ENCODE measurements around the gene METAP2. TPM values are rescaled to one million over a fixed set of nuclear protein-coding genes. Genes with fewer than 3 reads are reported as not detected.
"Not testable (repeated sequence)": the region's sequence is repeated elsewhere in the genome, so short reads cannot be mapped to it uniquely, and the experiment has no call there.

Gene METAP2
- total RNA-seq, 2 donors from 2014 or later: 49.5 to 53.8 TPM

DNA sequence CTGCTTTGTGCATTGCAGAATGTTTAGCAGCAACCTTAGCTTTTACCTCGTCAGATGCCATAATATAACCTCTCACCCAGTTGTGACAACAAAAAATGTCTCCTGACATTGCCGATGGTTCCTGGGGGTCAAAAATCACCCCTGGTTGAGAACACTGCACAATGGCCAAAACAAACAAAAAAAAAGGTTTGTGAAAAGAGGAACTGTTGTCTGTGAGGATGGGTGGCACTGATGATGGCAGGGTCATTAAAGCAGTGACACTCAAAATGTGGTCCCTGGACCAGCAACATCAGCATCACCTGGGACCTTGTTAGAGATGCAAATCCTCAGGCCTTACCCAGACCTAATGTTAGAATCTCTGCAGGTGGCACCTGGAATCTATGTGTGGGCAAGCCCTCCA lies 36.4 kb upstream of the METAP2 start:
- TF ChIP-seq, protein P1, sequence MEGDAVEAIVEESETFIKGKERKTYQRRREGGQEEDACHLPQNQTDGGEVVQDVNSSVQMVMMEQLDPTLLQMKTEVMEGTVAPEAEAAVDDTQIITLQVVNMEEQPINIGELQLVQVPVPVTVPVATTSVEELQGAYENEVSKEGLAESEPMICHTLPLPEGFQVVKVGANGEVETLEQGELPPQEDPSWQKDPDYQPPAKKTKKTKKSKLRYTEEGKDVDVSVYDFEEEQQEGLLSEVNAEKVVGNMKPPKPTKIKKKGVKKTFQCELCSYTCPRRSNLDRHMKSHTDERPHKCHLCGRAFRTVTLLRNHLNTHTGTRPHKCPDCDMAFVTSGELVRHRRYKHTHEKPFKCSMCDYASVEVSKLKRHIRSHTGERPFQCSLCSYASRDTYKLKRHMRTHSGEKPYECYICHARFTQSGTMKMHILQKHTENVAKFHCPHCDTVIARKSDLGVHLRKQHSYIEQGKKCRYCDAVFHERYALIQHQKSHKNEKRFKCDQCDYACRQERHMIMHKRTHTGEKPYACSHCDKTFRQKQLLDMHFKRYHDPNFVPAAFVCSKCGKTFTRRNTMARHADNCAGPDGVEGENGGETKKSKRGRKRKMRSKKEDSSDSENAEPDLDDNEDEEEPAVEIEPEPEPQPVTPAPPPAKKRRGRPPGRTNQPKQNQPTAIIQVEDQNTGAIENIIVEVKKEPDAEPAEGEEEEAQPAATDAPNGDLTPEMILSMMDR (IDR thresholded peaks at IDR 0.05): no peak
- Histone ChIP-seq H3K4me3 (no peak overlapping the region), H3K36me3 (no peaks in the 10 kb centered on the region), H3K27ac (no peak overlapping the region), H3K9ac (ENCODE audit: low read depth in 2 of 2, low read length in 2 of 2) (no peak overlapping the region), H3K4me1 (no peaks in the 10 kb centered on the region), H3K9me3 (no peaks in the 10 kb centered on the region), H3K27me3 (no peaks in the 10 kb centered on the region)
- intact Hi-C loops (cut with DNase I): no loop called here
- no peak for DNase-seq

DNA sequence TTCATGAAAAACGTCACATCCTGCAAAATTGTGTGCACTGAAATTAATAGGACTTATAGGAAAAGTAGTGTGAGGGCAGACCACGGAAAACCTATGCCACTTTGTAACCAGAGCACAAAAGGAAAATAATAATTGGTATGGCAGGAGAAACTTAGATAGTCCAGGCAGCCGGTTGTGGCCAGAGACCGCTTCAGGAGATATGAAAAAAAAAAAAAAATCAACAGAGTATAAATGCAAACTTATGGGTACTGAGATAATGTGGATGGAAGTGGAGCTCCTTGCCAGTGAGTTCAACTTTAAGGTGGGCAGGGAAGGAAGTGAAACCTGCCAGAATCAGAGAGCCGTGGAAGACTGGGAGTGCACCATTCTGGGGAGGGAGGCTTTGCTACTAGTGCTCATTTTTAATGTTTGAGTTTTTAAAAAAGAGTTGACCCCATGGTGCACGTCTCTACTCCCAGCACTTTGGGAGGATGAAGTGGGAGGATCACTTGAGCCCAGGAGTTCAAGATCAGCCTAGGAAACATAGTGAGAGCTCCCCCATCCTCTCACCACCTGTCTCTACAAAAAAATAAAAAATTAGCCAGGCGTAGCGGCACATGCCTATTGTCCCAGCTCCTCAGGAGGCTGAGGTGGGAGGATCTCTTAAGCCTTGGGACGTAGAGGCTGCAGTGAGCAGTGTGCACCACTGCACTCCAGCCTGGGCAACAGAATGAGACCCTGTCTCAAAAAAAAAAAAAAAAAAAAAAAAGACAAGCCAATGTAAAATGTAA lies 34.3 kb upstream of the METAP2 start:
- H3K9me3 ChIP-seq: no peaks in the 10 kb centered on the region
- H3K4me3 ChIP-seq: no peak overlapping the region
- intact Hi-C loops (cut with DNase I): no loop called here
- no peaks in the 10 kb centered on the region for H3K27me3 ChIP-seq
- no peak overlapping the region for H3K9ac ChIP-seq (ENCODE audit: low read depth in 2 of 2, low read length in 2 of 2)
- H3K4me1 ChIP-seq: no peaks in the 10 kb centered on the region
- TF ChIP-seq, protein P1 (IDR thresholded peaks at IDR 0.05): no peak
- H3K36me3 ChIP-seq: no peaks in the 10 kb centered on the region
- H3K27ac ChIP-seq: no peak overlapping the region
- no peak for DNase-seq

DNA sequence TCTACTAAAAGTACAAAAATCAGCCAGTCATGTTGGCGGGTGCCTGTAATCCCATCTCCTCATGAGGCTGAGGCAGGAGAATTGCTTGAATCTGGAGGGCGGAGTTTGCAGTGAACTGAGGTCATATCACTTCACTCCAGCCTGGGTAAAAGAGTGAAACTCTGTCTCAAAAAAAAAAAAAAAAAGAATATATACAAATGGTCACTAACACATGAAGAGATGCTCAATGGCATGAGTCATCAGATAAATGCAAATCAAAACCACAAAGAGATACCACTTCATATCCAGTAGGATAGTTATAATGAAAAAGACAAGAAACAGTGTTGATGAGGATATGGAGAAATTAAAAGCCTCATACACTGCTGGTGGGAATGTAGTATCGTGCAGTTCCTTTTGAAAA lies 33.6 kb upstream of the METAP2 start:
- no peak overlapping the region for H3K27ac ChIP-seq
- DNase-seq: no peak
- H3K9me3 ChIP-seq: no peaks in the 10 kb centered on the region
- no peaks in the 10 kb centered on the region for H3K27me3 ChIP-seq
- no peaks in the 10 kb centered on the region for H3K36me3 ChIP-seq
- H3K4me1 ChIP-seq: no peaks in the 10 kb centered on the region
- no peak overlapping the region for H3K4me3 ChIP-seq
- intact Hi-C loops (cut with DNase I): no loop called here
- no peak overlapping the region for H3K9ac ChIP-seq (ENCODE audit: low read depth in 2 of 2, low read length in 2 of 2)
- TF ChIP-seq, protein P1 (IDR thresholded peaks at IDR 0.05): no peak

DNA sequence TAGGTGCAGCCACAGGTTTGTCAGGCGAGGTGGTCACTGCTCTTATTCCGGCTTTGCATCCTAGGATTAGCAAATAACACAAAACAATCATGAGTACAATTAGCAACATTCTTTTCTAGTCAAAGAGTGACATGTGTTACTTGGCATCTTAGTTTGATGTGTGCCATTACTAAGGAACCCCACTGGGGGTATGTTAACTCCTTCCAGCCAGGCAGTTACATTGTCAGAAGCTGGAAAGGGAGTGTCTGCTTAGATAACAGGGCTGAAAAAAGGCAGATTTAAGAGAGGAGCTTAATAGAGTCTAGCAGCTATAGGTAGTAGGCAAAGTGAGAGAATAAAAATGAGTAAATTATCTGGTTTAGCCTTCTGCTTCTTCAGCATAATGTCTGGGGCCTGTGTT lies 30.5 kb upstream of the METAP2 start:
- intact Hi-C loops (cut with DNase I): no loop called here
- TF ChIP-seq, protein P1 (IDR thresholded peaks at IDR 0.05): no peak
- Histone ChIP-seq H3K36me3 (no peaks in the 10 kb centered on the region), H3K4me3 (no peak overlapping the region), H3K9ac (ENCODE audit: low read depth in 2 of 2, low read length in 2 of 2) (no peak overlapping the region), H3K9me3 (no peaks in the 10 kb centered on the region), H3K27me3 (no peaks in the 10 kb centered on the region), H3K4me1 (peaks cover 8% of the 10 kb centered on the region), H3K27ac (no peak overlapping the region)
- DNase-seq: no peak

DNA sequence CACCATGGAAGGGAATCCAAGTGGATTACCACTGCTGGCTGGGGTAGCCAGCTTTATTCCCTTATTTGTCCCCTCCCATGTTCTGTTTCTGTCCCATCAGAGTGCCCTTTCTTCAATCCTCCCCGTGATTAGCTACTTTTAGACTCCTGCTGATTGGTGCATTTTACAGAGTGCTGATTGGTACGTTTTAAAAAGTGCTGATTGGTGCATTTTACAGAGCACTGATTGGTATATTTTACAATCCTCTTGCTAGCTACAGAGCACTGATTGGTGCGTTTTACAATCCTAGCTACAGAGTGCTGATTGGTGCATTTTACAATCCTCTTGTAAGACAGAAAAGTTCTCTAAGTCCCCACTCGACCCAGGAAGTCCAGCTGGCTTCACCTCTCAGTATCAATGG lies 28.9 kb upstream of the METAP2 start:
- H3K9ac ChIP-seq (ENCODE audit: low read depth in 2 of 2, low read length in 2 of 2): not testable (repeated sequence)

DNA sequence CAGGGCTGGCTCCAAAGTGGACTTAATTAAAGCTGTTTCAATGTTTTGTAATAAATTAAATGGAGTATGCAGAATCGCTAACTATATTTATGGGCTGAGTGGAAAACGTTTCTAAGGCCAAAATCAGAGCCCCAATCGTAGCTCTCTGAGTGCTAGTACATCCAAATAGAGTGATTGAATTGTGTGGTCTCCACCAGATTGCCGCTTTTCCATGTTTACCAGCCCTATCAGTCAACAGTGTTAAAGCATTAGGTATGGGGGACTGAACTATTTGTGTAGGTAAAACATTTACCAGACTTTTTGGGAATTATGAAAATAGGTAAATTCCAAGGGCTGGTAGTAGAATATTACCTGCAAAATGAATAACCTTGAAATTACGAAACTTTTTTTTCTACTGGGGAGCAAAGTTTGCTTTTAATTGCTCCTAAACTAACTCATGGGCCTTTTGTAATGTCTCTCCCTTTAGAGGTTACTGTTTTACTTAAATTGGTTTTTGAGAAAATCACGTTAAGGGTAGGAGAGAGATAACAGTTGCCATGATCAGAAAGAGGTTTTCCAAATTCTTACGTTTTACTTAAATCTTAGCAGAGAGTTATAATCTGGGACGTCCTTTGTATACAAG lies 28.0 kb upstream of the METAP2 start:
- Histone ChIP-seq H3K4me1 (peaks cover 8% of the 10 kb centered on the region), H3K4me3 (peak overlapping the region; percentile 13), H3K27ac (peak overlapping the region; percentile 32), H3K36me3 (no peaks in the 10 kb centered on the region), H3K9me3 (no peaks in the 10 kb centered on the region), H3K27me3 (no peaks in the 10 kb centered on the region), H3K9ac (ENCODE audit: low read depth in 2 of 2, low read length in 2 of 2) (no peak overlapping the region)
- intact Hi-C loops (cut with DNase I): no loop called here
- DNase-seq: no peak
- TF ChIP-seq, protein P1 (IDR thresholded peaks at IDR 0.05): no peak

More for the DNA sequence above, 28.9 kb upstream of the METAP2 start:
- H3K27ac ChIP-seq; intact Hi-C loops (cut with DNase I); H3K4me3 ChIP-seq; H3K9me3 ChIP-seq; H3K4me1 ChIP-seq; H3K36me3 ChIP-seq; H3K27me3 ChIP-seq; DNase-seq: not testable (repeated sequence)

Measured in colonic mucosa (tissue), 4 donors.